Stimulated activated naive CD8-positive, alpha-beta T cell treated with anti-CD3 and anti-CD28 coated beads, Interleukin-15, Interleukin-2, amounts not matched to agents 100 ng/mL and 50 ng/mL, for 24 hours (primary cell): ENCODE data around the gene URAD.
"Not testable (repeated sequence)": the region's sequence is repeated elsewhere in the genome, so short reads cannot be mapped to it uniquely, and the experiment has no call there.

Experiments
- H3K27ac Mint-ChIP-seq: one replicate; pipeline ENCODE4 v1.8.0; 2021; ENCODE audit warnings: mild to moderate bottlenecking, mixed read lengths
- H3K27me3 Mint-ChIP-seq: one replicate; pipeline ENCODE4 v1.8.0; 2021; ENCODE audit warnings: mixed read lengths
- H3K36me3 Mint-ChIP-seq: one replicate; pipeline ENCODE4 v1.8.0; 2021; ENCODE audit warnings: low read depth, mixed read lengths
- H3K4me1 Mint-ChIP-seq: one replicate; pipeline ENCODE4 v1.8.0; 2021; ENCODE audit warnings: low read depth, mixed read lengths
- H3K4me3 Mint-ChIP-seq: one replicate; pipeline ENCODE4 v1.8.0; 2021; ENCODE audit warnings: mild to moderate bottlenecking, mixed read lengths
- H3K9me3 Mint-ChIP-seq: one replicate; pipeline ENCODE4 v1.8.0; 2021; ENCODE audit warnings: mixed read lengths

The URAD gene

GRCh38 chr13:27969082-27969865, 19.2 kb downstream of the URAD start, which contains the start of gene CDX2:
CDX2 (minus strand) TSS chr13:27969315; CDS start chr13:27969006, 309 bp downstream.
- Mint-ChIP-seq H3K4me3 (peak within 1 kb of the TSS; percentile 58), H3K27ac (no peak within 1 kb of the TSS), H3K4me1 (peaks cover 25% of the 10 kb centered on the region), H3K9me3 (no peaks in the 10 kb centered on the region), H3K27me3 (peaks cover 75% of the 10 kb centered on the region), H3K36me3 (no peaks in the 10 kb centered on the region)

- Mint-ChIP-seq H3K4me1 (peaks cover 25% of the 10 kb centered on the region), H3K9me3 (no peaks in the 10 kb centered on the region), H3K36me3 (no peaks in the 10 kb centered on the region), H3K4me3 (peak overlapping the region; percentile 58), H3K27me3 (peaks cover 72% of the 10 kb centered on the region), H3K27ac (no peak overlapping the region)
Observed at GRCh38 chr13:27968316-27969081, 20.0 kb downstream of the URAD start.

- no peaks in the 10 kb centered on the region for H3K9me3 Mint-ChIP-seq
- peaks cover 25% of the 10 kb centered on the region for H3K4me1 Mint-ChIP-seq
- H3K27ac Mint-ChIP-seq: peak overlapping the region; percentile 67
- peak overlapping the region; percentile 58 for H3K4me3 Mint-ChIP-seq
- peaks cover 69% of the 10 kb centered on the region for H3K27me3 Mint-ChIP-seq
- H3K36me3 Mint-ChIP-seq: no peaks in the 10 kb centered on the region
Observed at GRCh38 chr13:27967736-27968315, 20.7 kb downstream of the URAD start.

GRCh38 chr13:27967203-27967735, 21.2 kb downstream of the URAD start:
- H3K4me3 Mint-ChIP-seq: peak overlapping the region; percentile 58
- peak overlapping the region; percentile 65 for H3K27ac Mint-ChIP-seq
- H3K27me3 Mint-ChIP-seq: peaks cover 73% of the 10 kb centered on the region

GRCh38 chr13:27966641-27967202, 21.8 kb downstream of the URAD start:
- Mint-ChIP-seq H3K4me1 (peaks cover 25% of the 10 kb centered on the region), H3K27me3 (peaks cover 79% of the 10 kb centered on the region), H3K27ac (no peak overlapping the region), H3K36me3 (no peaks in the 10 kb centered on the region), H3K4me3 (no peak overlapping the region), H3K9me3 (no peaks in the 10 kb centered on the region)

More at GRCh38 chr13:27967203-27967735, 21.2 kb downstream of the URAD start:
- peaks cover 25% of the 10 kb centered on the region for H3K4me1 Mint-ChIP-seq
- no peaks in the 10 kb centered on the region for H3K9me3 Mint-ChIP-seq
- H3K36me3 Mint-ChIP-seq: no peaks in the 10 kb centered on the region

- peaks cover 77% of the 10 kb centered on the region for H3K27me3 Mint-ChIP-seq
- H3K9me3 Mint-ChIP-seq: no peaks in the 10 kb centered on the region
- H3K27ac Mint-ChIP-seq: no peak overlapping the region
- no peak overlapping the region for H3K4me3 Mint-ChIP-seq
- H3K36me3 Mint-ChIP-seq: no peaks in the 10 kb centered on the region
- H3K4me1 Mint-ChIP-seq: peaks cover 25% of the 10 kb centered on the region
Observed at GRCh38 chr13:27965740-27966640, 22.5 kb downstream of the URAD start.

- Mint-ChIP-seq H3K4me1 (peaks cover 22% of the 10 kb centered on the region), H3K27me3 (peaks cover 71% of the 10 kb centered on the region), H3K9me3 (no peaks in the 10 kb centered on the region), H3K36me3 (no peaks in the 10 kb centered on the region), H3K27ac (no peak overlapping the region), H3K4me3 (no peak overlapping the region)
Observed at GRCh38 chr13:27965343-27965739, 23.2 kb downstream of the URAD start.

GRCh38 chr13:27964741-27965323, 23.7 kb downstream of the URAD start:
- Mint-ChIP-seq H3K4me3 (no peak overlapping the region), H3K9me3 (no peaks in the 10 kb centered on the region), H3K4me1 (peaks cover 24% of the 10 kb centered on the region), H3K36me3 (no peaks in the 10 kb centered on the region), H3K27ac (no peak overlapping the region), H3K27me3 (peaks cover 71% of the 10 kb centered on the region)

- not testable (repeated sequence) for H3K36me3 Mint-ChIP-seq, H3K9me3 Mint-ChIP-seq, H3K27ac Mint-ChIP-seq, H3K4me3 Mint-ChIP-seq
- H3K4me1 Mint-ChIP-seq: peaks cover 19% of the 10 kb centered on the region
- H3K27me3 Mint-ChIP-seq: peaks cover 70% of the 10 kb centered on the region
Observed at GRCh38 chr13:27964206-27964605, 24.3 kb downstream of the URAD start.

GRCh38 chr13:27963491-27963890, 25.0 kb downstream of the URAD start:
- no peak overlapping the region for H3K4me3 Mint-ChIP-seq
- peaks cover 74% of the 10 kb centered on the region for H3K27me3 Mint-ChIP-seq
- H3K4me1 Mint-ChIP-seq: peaks cover 16% of the 10 kb centered on the region
- H3K27ac Mint-ChIP-seq: no peak overlapping the region
- H3K36me3 Mint-ChIP-seq: no peaks in the 10 kb centered on the region
- H3K9me3 Mint-ChIP-seq: no peaks in the 10 kb centered on the region

GRCh38 chr13:27962982-27963381, 25.5 kb downstream of the URAD start:
- Mint-ChIP-seq H3K36me3 (no peaks in the 10 kb centered on the region), H3K9me3 (no peaks in the 10 kb centered on the region), H3K4me3 (no peak overlapping the region), H3K4me1 (peaks cover 14% of the 10 kb centered on the region), H3K27me3 (peaks cover 77% of the 10 kb centered on the region), H3K27ac (no peak overlapping the region)

GRCh38 chr13:27962128-27962841, 26.2 kb downstream of the URAD start:
- H3K4me3 Mint-ChIP-seq: no peak overlapping the region
- no peak overlapping the region for H3K27ac Mint-ChIP-seq
- H3K9me3 Mint-ChIP-seq: no peaks in the 10 kb centered on the region
- H3K4me1 Mint-ChIP-seq: peaks cover 7% of the 10 kb centered on the region
- no peaks in the 10 kb centered on the region for H3K36me3 Mint-ChIP-seq
- H3K27me3 Mint-ChIP-seq: peaks cover 74% of the 10 kb centered on the region
